HEK293 (cell line): ENCODE data around the gene MOB2.

ENCODE experiments used
- CTCF ChIA-PET: fragments of 350-600 bp; formaldehyde crosslinking; extraction: SDS; loops from one replicate; lab custom pipeline; 2021; ENCODE audit warnings: antibody characterized with exemption; lab: Yijun Ruan, JAX
- POLR2A ChIA-PET: fragments of 300-600 bp; formaldehyde crosslinking; extraction: SDS; loops from one replicate; lab custom pipeline; 2020; ENCODE audit warnings: antibody characterized with exemption, inconsistent platforms; lab: Yijun Ruan, JAX
- H3K27ac ChIP-seq: fragments of 200-500 bp; sonication (Bioruptor generic); 2 replicates; pipeline ENCODE4 v1.5.1; 2014; ENCODE audit warnings: low read depth, low read length, control low read depth, inconsistent platforms; ENCODE audit errors: extremely low read depth
- H3K36me3 ChIP-seq, 2 experiments: fragments of 200-500 bp in 1 of 2; sonication (Bioruptor generic) in 1 of 2; 1 replicate in 1 of 2; 2 replicates in 1 of 2; pipeline ENCODE4 v1.5.1; 2014 to 2017; ENCODE audit warnings: inconsistent platforms in 2 of 2, low read length in 2 of 2; ENCODE audit not compliant: control insufficient read depth in 2 of 2, insufficient read depth in 1 of 2
- H3K4me1 ChIP-seq: fragments of 200-500 bp; sonication (Bioruptor generic); 2 replicates; pipeline ENCODE4 v1.5.1; 2014; ENCODE audit warnings: mild to moderate bottlenecking, low read length, inconsistent platforms; ENCODE audit not compliant: control insufficient read depth, insufficient read depth
- H3K4me3 ChIP-seq: 2 replicates; pipeline ENCODE4 v1.5.1; 2011; ENCODE audit warnings: low read depth, mild to moderate bottlenecking, control low read depth, low read length, moderate library complexity
- H3K9me3 ChIP-seq: fragments of 200-500 bp; sonication (Bioruptor generic); 2 replicates; pipeline ENCODE4 v1.5.1; 2014; ENCODE audit warnings: low read depth, low read length, inconsistent platforms; ENCODE audit not compliant: control insufficient read depth, insufficient read depth
- BCL11A ChIP-seq: fragments of 450-650 bp; formaldehyde crosslinking; IDR thresholded peaks from 2 replicates; pipeline ENCODE4 v1.5.1; 2016; ENCODE audit warnings: low read depth, missing biosample characterization, missing genetic modification characterization
- KLF9 ChIP-seq: fragments of 450-650 bp; formaldehyde crosslinking; IDR thresholded peaks from 2 replicates; pipeline ENCODE4 v1.5.1; 2016; ENCODE audit warnings: missing biosample characterization, missing genetic modification characterization, low read depth
- SALL2 ChIP-seq: fragments of 450-650 bp; formaldehyde crosslinking; IDR thresholded peaks from 2 replicates; pipeline ENCODE4 v1.5.0; 2017; ENCODE audit warnings: missing biosample characterization, mild to moderate bottlenecking, missing genetic modification characterization, borderline replicate concordance
- ZBTB21 ChIP-seq: fragments of 450-650 bp; formaldehyde crosslinking; IDR thresholded peaks from 2 replicates; pipeline ENCODE4 v1.5.1; 2017; ENCODE audit warnings: missing biosample characterization, missing genetic modification characterization
- ZNF132 ChIP-seq: fragments of 450-650 bp; formaldehyde crosslinking; IDR thresholded peaks from 2 replicates; pipeline ENCODE4 v1.5.1; 2017; ENCODE audit warnings: missing biosample characterization, missing genetic modification characterization, borderline replicate concordance
- ZNF169 ChIP-seq: fragments of 450-650 bp; formaldehyde crosslinking; IDR thresholded peaks from 2 replicates; pipeline ENCODE4 v1.5.1; 2016; ENCODE audit warnings: missing biosample characterization, missing genetic modification characterization
- ZNF211 ChIP-seq: fragments of 450-650 bp; formaldehyde crosslinking; IDR thresholded peaks from 2 replicates; pipeline ENCODE4 v1.5.1; 2016; ENCODE audit warnings: low read depth, missing biosample characterization, missing genetic modification characterization
- ZNF350 ChIP-seq: fragments of 450-650 bp; formaldehyde crosslinking; IDR thresholded peaks from 2 replicates; pipeline ENCODE4 v1.5.0; 2017; ENCODE audit warnings: missing biosample characterization, mild to moderate bottlenecking, missing genetic modification characterization
- ZNF404 ChIP-seq: fragments of 450-650 bp; formaldehyde crosslinking; IDR thresholded peaks from 2 replicates; pipeline ENCODE4 v1.5.1; 2017; ENCODE audit warnings: missing biosample characterization, missing genetic modification characterization
- ZNF561 ChIP-seq: fragments of 450-650 bp; IDR thresholded peaks from 2 replicates; pipeline ENCODE4 v1.5.1; 2018; ENCODE audit warnings: missing biosample characterization, missing genetic modification characterization, borderline replicate concordance
- ZNF660 ChIP-seq: fragments of 450-650 bp; IDR thresholded peaks from 2 replicates; pipeline ENCODE4 v1.5.1; 2018; ENCODE audit warnings: missing biosample characterization, mild to moderate bottlenecking, missing genetic modification characterization
- TF ChIP-seq, protein P1 (sequence below): fragments of 450-650 bp; formaldehyde crosslinking; IDR thresholded peaks from 2 replicates; pipeline ENCODE4 v1.5.1; 2016; ENCODE audit warnings: missing biosample characterization, missing genetic modification characterization, low read depth
- TF ChIP-seq, protein P2 (sequence below): fragments of 450-650 bp; formaldehyde crosslinking; IDR thresholded peaks from 2 replicates; pipeline ENCODE4 v1.5.1; 2017; ENCODE audit warnings: missing biosample characterization, missing genetic modification characterization
- TF ChIP-seq, protein P3 (sequence below): fragments of 450-650 bp; formaldehyde crosslinking; IDR thresholded peaks from 2 replicates; pipeline ENCODE4 v1.5.1; 2016; ENCODE audit warnings: missing biosample characterization, missing genetic modification characterization
- TF ChIP-seq, protein P4 (sequence below): fragments of 450-650 bp; formaldehyde crosslinking; IDR thresholded peaks from 2 replicates; pipeline ENCODE4 v1.5.1; 2016; ENCODE audit warnings: missing biosample characterization, missing genetic modification characterization
- TF ChIP-seq, protein P5 (sequence below): fragments of 450-650 bp; formaldehyde crosslinking; IDR thresholded peaks from 2 replicates; pipeline ENCODE4 v1.5.1; 2016; ENCODE audit warnings: missing biosample characterization, missing genetic modification characterization
- TF ChIP-seq, protein P6 (sequence below): fragments of 450-650 bp; formaldehyde crosslinking; IDR thresholded peaks from 2 replicates; pipeline ENCODE4 v1.5.1; 2017; ENCODE audit warnings: missing biosample characterization, mild to moderate bottlenecking, missing genetic modification characterization, moderate library complexity
- TF ChIP-seq, protein P7 (sequence below): fragments of 450-650 bp; formaldehyde crosslinking; IDR thresholded peaks from 2 replicates; pipeline ENCODE4 v1.5.1; 2016; ENCODE audit warnings: missing biosample characterization, missing genetic modification characterization

The MOB2 gene

DNA sequence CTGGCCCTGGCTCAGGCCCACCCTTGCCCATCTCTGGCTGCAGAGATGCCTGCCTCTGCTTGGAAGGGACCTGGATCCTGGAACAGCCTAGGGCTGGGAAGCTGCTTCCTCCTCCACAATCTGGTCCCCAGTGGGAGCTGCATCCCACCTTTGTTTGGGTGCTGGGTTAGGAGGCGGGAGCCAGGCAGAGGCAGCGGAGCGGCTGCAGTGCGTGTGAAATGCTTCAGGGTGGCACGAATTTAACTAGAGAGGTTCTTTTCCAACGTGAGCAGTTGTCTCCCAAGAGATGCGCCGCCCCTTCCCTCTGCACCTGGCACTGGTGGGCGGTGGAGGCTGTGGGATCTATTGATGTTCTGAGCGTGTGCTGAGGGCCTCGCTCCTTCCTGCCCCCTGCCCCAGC, 65.3 kb downstream of the MOB2 start:
- H3K9me3 ChIP-seq = no peaks in the 10 kb centered on the region
- no peak overlapping the region for H3K4me3 ChIP-seq
- H3K36me3 ChIP-seq = no peaks in the 10 kb centered on the region
- ChIA-PET POLR2A (no interaction called here), CTCF (no interaction called here)
- H3K4me1 ChIP-seq = no peaks in the 10 kb centered on the region
- TF ChIP-seq, protein P1, sequence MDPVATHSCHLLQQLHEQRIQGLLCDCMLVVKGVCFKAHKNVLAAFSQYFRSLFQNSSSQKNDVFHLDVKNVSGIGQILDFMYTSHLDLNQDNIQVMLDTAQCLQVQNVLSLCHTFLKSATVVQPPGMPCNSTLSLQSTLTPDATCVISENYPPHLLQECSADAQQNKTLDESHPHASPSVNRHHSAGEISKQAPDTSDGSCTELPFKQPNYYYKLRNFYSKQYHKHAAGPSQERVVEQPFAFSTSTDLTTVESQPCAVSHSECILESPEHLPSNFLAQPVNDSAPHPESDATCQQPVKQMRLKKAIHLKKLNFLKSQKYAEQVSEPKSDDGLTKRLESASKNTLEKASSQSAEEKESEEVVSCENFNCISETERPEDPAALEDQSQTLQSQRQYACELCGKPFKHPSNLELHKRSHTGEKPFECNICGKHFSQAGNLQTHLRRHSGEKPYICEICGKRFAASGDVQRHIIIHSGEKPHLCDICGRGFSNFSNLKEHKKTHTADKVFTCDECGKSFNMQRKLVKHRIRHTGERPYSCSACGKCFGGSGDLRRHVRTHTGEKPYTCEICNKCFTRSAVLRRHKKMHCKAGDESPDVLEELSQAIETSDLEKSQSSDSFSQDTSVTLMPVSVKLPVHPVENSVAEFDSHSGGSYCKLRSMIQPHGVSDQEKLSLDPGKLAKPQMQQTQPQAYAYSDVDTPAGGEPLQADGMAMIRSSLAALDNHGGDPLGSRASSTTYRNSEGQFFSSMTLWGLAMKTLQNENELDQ (tag by site-specific recombination) = no peak
- TF ChIP-seq, protein P2, sequence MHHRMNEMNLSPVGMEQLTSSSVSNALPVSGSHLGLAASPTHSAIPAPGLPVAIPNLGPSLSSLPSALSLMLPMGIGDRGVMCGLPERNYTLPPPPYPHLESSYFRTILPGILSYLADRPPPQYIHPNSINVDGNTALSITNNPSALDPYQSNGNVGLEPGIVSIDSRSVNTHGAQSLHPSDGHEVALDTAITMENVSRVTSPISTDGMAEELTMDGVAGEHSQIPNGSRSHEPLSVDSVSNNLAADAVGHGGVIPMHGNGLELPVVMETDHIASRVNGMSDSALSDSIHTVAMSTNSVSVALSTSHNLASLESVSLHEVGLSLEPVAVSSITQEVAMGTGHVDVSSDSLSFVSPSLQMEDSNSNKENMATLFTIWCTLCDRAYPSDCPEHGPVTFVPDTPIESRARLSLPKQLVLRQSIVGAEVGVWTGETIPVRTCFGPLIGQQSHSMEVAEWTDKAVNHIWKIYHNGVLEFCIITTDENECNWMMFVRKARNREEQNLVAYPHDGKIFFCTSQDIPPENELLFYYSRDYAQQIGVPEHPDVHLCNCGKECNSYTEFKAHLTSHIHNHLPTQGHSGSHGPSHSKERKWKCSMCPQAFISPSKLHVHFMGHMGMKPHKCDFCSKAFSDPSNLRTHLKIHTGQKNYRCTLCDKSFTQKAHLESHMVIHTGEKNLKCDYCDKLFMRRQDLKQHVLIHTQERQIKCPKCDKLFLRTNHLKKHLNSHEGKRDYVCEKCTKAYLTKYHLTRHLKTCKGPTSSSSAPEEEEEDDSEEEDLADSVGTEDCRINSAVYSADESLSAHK (tag by site-specific recombination) = no peak
- TF ChIP-seq, protein P3, sequence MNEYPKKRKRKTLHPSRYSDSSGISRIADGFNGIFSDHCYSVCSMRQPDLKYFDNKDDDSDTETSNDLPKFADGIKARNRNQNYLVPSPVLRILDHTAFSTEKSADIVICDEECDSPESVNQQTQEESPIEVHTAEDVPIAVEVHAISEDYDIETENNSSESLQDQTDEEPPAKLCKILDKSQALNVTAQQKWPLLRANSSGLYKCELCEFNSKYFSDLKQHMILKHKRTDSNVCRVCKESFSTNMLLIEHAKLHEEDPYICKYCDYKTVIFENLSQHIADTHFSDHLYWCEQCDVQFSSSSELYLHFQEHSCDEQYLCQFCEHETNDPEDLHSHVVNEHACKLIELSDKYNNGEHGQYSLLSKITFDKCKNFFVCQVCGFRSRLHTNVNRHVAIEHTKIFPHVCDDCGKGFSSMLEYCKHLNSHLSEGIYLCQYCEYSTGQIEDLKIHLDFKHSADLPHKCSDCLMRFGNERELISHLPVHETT = no peak
- TF ChIP-seq, protein P4, sequence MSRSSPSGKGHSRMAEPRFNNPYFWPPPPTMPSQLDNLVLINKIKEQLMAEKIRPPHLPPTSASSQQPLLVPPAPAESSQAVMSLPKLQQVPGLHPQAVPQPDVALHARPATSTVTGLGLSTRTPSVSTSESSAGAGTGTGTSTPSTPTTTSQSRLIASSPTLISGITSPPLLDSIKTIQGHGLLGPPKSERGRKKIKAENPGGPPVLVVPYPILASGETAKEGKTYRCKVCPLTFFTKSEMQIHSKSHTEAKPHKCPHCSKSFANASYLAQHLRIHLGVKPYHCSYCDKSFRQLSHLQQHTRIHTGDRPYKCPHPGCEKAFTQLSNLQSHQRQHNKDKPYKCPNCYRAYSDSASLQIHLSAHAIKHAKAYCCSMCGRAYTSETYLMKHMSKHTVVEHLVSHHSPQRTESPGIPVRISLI = no peak
- TF ChIP-seq, protein P5, sequence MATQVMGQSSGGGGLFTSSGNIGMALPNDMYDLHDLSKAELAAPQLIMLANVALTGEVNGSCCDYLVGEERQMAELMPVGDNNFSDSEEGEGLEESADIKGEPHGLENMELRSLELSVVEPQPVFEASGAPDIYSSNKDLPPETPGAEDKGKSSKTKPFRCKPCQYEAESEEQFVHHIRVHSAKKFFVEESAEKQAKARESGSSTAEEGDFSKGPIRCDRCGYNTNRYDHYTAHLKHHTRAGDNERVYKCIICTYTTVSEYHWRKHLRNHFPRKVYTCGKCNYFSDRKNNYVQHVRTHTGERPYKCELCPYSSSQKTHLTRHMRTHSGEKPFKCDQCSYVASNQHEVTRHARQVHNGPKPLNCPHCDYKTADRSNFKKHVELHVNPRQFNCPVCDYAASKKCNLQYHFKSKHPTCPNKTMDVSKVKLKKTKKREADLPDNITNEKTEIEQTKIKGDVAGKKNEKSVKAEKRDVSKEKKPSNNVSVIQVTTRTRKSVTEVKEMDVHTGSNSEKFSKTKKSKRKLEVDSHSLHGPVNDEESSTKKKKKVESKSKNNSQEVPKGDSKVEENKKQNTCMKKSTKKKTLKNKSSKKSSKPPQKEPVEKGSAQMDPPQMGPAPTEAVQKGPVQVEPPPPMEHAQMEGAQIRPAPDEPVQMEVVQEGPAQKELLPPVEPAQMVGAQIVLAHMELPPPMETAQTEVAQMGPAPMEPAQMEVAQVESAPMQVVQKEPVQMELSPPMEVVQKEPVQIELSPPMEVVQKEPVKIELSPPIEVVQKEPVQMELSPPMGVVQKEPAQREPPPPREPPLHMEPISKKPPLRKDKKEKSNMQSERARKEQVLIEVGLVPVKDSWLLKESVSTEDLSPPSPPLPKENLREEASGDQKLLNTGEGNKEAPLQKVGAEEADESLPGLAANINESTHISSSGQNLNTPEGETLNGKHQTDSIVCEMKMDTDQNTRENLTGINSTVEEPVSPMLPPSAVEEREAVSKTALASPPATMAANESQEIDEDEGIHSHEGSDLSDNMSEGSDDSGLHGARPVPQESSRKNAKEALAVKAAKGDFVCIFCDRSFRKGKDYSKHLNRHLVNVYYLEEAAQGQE = no peak
- TF ChIP-seq ZNF350 (tag by site-specific recombination) (no peak), ZBTB21 (no peak), KLF9 (no peak), ZNF404 (no peak), ZNF169 (tag by site-specific recombination) (no peak), ZNF561 (tag by site-specific recombination) (no peak), ZNF660 (tag by site-specific recombination) (no peak), ZNF211 (tag by site-specific recombination) (no peak), ZNF132 (tag by site-specific recombination) (no peak), SALL2 (tag by site-specific recombination) (no peak), BCL11A (tag by site-specific recombination) (no peak)
- TF ChIP-seq, protein P6, sequence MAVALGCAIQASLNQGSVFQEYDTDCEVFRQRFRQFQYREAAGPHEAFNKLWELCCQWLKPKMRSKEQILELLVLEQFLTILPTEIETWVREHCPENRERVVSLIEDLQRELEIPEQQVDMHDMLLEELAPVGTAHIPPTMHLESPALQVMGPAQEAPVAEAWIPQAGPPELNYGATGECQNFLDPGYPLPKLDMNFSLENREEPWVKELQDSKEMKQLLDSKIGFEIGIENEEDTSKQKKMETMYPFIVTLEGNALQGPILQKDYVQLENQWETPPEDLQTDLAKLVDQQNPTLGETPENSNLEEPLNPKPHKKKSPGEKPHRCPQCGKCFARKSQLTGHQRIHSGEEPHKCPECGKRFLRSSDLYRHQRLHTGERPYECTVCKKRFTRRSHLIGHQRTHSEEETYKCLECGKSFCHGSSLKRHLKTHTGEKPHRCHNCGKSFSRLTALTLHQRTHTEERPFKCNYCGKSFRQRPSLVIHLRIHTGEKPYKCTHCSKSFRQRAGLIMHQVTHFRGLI = no peak
- TF ChIP-seq, protein P7, sequence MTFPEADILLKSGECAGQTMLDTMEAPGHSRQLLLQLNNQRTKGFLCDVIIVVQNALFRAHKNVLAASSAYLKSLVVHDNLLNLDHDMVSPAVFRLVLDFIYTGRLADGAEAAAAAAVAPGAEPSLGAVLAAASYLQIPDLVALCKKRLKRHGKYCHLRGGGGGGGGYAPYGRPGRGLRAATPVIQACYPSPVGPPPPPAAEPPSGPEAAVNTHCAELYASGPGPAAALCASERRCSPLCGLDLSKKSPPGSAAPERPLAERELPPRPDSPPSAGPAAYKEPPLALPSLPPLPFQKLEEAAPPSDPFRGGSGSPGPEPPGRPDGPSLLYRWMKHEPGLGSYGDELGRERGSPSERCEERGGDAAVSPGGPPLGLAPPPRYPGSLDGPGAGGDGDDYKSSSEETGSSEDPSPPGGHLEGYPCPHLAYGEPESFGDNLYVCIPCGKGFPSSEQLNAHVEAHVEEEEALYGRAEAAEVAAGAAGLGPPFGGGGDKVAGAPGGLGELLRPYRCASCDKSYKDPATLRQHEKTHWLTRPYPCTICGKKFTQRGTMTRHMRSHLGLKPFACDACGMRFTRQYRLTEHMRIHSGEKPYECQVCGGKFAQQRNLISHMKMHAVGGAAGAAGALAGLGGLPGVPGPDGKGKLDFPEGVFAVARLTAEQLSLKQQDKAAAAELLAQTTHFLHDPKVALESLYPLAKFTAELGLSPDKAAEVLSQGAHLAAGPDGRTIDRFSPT (tag by site-specific recombination) = no peak
- no peak overlapping the region for H3K27ac ChIP-seq
